HEK293 (cell line): ENCODE data around the gene GAK.

ENCODE experiments used
- CTCF ChIA-PET: fragments of 350-600 bp; formaldehyde crosslinking; extraction: SDS; loops from one replicate; lab custom pipeline; 2021; ENCODE audit warnings: antibody characterized with exemption; lab: Yijun Ruan, JAX
- POLR2A ChIA-PET: fragments of 300-600 bp; formaldehyde crosslinking; extraction: SDS; loops from one replicate; lab custom pipeline; 2020; ENCODE audit warnings: antibody characterized with exemption, inconsistent platforms; lab: Yijun Ruan, JAX
- H3K27ac ChIP-seq: fragments of 200-500 bp; sonication (Bioruptor generic); 2 replicates; pipeline ENCODE4 v1.5.1; 2014; ENCODE audit warnings: low read depth, low read length, control low read depth, inconsistent platforms; ENCODE audit errors: extremely low read depth
- H3K36me3 ChIP-seq, 2 experiments: fragments of 200-500 bp in 1 of 2; sonication (Bioruptor generic) in 1 of 2; 1 replicate in 1 of 2; 2 replicates in 1 of 2; pipeline ENCODE4 v1.5.1; 2014 to 2017; ENCODE audit warnings: inconsistent platforms in 2 of 2, low read length in 2 of 2; ENCODE audit not compliant: control insufficient read depth in 2 of 2, insufficient read depth in 1 of 2
- H3K4me1 ChIP-seq: fragments of 200-500 bp; sonication (Bioruptor generic); 2 replicates; pipeline ENCODE4 v1.5.1; 2014; ENCODE audit warnings: mild to moderate bottlenecking, low read length, inconsistent platforms; ENCODE audit not compliant: control insufficient read depth, insufficient read depth
- H3K4me3 ChIP-seq: 2 replicates; pipeline ENCODE4 v1.5.1; 2011; ENCODE audit warnings: low read depth, mild to moderate bottlenecking, control low read depth, low read length, moderate library complexity
- H3K9me3 ChIP-seq: fragments of 200-500 bp; sonication (Bioruptor generic); 2 replicates; pipeline ENCODE4 v1.5.1; 2014; ENCODE audit warnings: low read depth, low read length, inconsistent platforms; ENCODE audit not compliant: control insufficient read depth, insufficient read depth
- BCL11B ChIP-seq: fragments of 450-650 bp; formaldehyde crosslinking; IDR thresholded peaks from 2 replicates; pipeline ENCODE4 v1.5.1; 2016; ENCODE audit warnings: low read depth, missing biosample characterization, missing genetic modification characterization
- GLIS2 ChIP-seq: fragments of 450-650 bp; formaldehyde crosslinking; IDR thresholded peaks from 2 replicates; pipeline ENCODE4 v1.5.1; 2016; ENCODE audit warnings: missing biosample characterization, missing genetic modification characterization
- HOXA7 ChIP-seq: sonication (generic); formaldehyde crosslinking; IDR thresholded peaks from 2 replicates; pipeline ENCODE4 v1.8.1; 2022; ENCODE audit warnings: missing genetic modification reagents, borderline replicate concordance
- OSR2 ChIP-seq: fragments of 450-650 bp; formaldehyde crosslinking; IDR thresholded peaks from 2 replicates; pipeline ENCODE4 v1.5.1; 2016; ENCODE audit warnings: missing biosample characterization, missing genetic modification characterization
- YY1 ChIP-seq: fragments of 450-650 bp; formaldehyde crosslinking; IDR thresholded peaks from 2 replicates; pipeline ENCODE4 v1.5.1; 2018; ENCODE audit warnings: missing biosample characterization, missing genetic modification characterization
- ZBTB49 ChIP-seq: fragments of 450-650 bp; formaldehyde crosslinking; IDR thresholded peaks from 2 replicates; pipeline ENCODE4 v1.5.1; 2016; ENCODE audit warnings: missing biosample characterization, missing genetic modification characterization, low read depth
- ZNF148 ChIP-seq: fragments of 450-650 bp; formaldehyde crosslinking; IDR thresholded peaks from 2 replicates; pipeline ENCODE4 v1.5.0; 2017; ENCODE audit warnings: missing biosample characterization, missing genetic modification characterization, borderline replicate concordance
- ZNF157 ChIP-seq: fragments of 450-650 bp; formaldehyde crosslinking; IDR thresholded peaks from 2 replicates; pipeline ENCODE4 v1.5.1; 2016; ENCODE audit warnings: missing biosample characterization, missing genetic modification characterization
- ZNF221 ChIP-seq: fragments of 450-650 bp; formaldehyde crosslinking; IDR thresholded peaks from 2 replicates; pipeline ENCODE4 v1.5.1; 2017; ENCODE audit warnings: missing biosample characterization, missing genetic modification characterization, borderline replicate concordance
- ZNF23 ChIP-seq: fragments of 450-650 bp; formaldehyde crosslinking; IDR thresholded peaks from 2 replicates; pipeline ENCODE4 v1.5.1; 2016; ENCODE audit warnings: missing biosample characterization, missing genetic modification characterization, borderline replicate concordance
- ZNF248 ChIP-seq: fragments of 450-650 bp; formaldehyde crosslinking; IDR thresholded peaks from 2 replicates; pipeline ENCODE4 v1.5.1; 2017; ENCODE audit warnings: missing biosample characterization, missing genetic modification characterization
- ZNF302 ChIP-seq: fragments of 450-650 bp; formaldehyde crosslinking; IDR thresholded peaks from 2 replicates; pipeline ENCODE4 v1.5.1; 2016; ENCODE audit warnings: missing biosample characterization, missing genetic modification characterization, low read depth
- ZNF473 ChIP-seq: fragments of 450-650 bp; formaldehyde crosslinking; IDR thresholded peaks from 2 replicates; pipeline ENCODE4 v1.5.1; 2017; ENCODE audit warnings: missing biosample characterization, missing genetic modification characterization
- ZNF521 ChIP-seq: fragments of 450-650 bp; formaldehyde crosslinking; IDR thresholded peaks from 2 replicates; pipeline ENCODE4 v1.5.1; 2017; ENCODE audit warnings: missing biosample characterization, mild to moderate bottlenecking, missing genetic modification characterization
- ZNF558 ChIP-seq: fragments of 450-650 bp; formaldehyde crosslinking; IDR thresholded peaks from 2 replicates; pipeline ENCODE4 v1.5.1; 2016; ENCODE audit warnings: missing biosample characterization, missing genetic modification characterization
- ZNF629 ChIP-seq: fragments of 450-650 bp; formaldehyde crosslinking; IDR thresholded peaks from 2 replicates; pipeline ENCODE4 v1.5.1; 2017; ENCODE audit warnings: missing biosample characterization, missing genetic modification characterization
- ZNF639 ChIP-seq: fragments of 450-650 bp; formaldehyde crosslinking; IDR thresholded peaks from 2 replicates; pipeline ENCODE4 v1.5.1; 2016; ENCODE audit warnings: missing biosample characterization, missing genetic modification characterization
- ZNF664 ChIP-seq: fragments of 450-650 bp; formaldehyde crosslinking; IDR thresholded peaks from 2 replicates; pipeline ENCODE4 v1.5.1; 2016; ENCODE audit warnings: missing biosample characterization, missing genetic modification characterization
- ZNF747 ChIP-seq: fragments of 450-650 bp; formaldehyde crosslinking; IDR thresholded peaks from 2 replicates; pipeline ENCODE4 v1.5.1; 2016; ENCODE audit warnings: missing biosample characterization, missing genetic modification characterization
- ZSCAN4 ChIP-seq: fragments of 450-650 bp; formaldehyde crosslinking; IDR thresholded peaks from 2 replicates; pipeline ENCODE4 v1.5.1; 2017; ENCODE audit warnings: missing biosample characterization, missing genetic modification characterization

Gene GAK

GRCh38 chr4:910366-911091 lies 21.6 kb downstream of the GAK start:
- TF ChIP-seq ZNF747 (no peak), OSR2 (no peak), ZNF157 (tag by site-specific recombination) (no peak), ZNF248 (tag by site-specific recombination) (no peak)
- TF ChIP-seq, all 188 proteins: peak for 0
- POLR2A ChIA-PET: no interaction called here
- Histone ChIP-seq H3K4me1 (no peaks in the 10 kb centered on the region), H3K9me3 (no peaks in the 10 kb centered on the region), H3K36me3 (peaks cover 0 to 45% of the 10 kb centered on the region in 2 experiments; a peak in 2 of 3 replicates), H3K27ac (no peak overlapping the region), H3K4me3 (no peak overlapping the region)
- CTCF ChIA-PET: no interaction called here

- Histone ChIP-seq H3K4me1 (no peaks in the 10 kb centered on the region), H3K36me3 (peaks cover 0 to 46% of the 10 kb centered on the region in 2 experiments; a peak in 2 of 3 replicates), H3K4me3 (no peak overlapping the region), H3K9me3 (no peaks in the 10 kb centered on the region), H3K27ac (no peak overlapping the region)
- no peak for TF ChIP-seq ZNF473 (tag by site-specific recombination)
- no peak for TF ChIP-seq ZNF521
- CTCF ChIA-PET: no interaction called here
- POLR2A ChIA-PET: no interaction called here
Observed at GRCh38 chr4:909821-910220, 22.3 kb downstream of the GAK start.

DNA sequence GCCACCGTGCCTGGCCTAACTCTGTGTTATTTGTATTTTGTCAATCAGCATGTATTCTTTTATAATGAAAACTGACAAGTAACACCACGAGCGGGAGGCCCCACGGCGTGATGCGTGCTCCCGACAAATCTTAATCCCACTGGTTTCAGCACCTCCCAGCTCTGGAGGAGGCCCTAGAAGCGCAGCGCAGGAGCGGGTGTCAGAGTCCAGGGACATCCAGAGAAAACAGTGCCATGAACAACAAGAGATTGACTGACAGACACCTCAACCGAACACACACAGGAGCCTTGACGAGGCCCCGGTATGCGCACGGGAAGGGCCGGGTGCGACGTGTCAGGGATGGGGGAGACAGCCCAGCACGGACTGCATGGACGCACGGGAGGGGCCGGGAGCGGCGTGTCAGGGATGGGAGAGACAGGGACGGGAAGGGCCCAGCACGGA lies 23.0 kb downstream of the GAK start:
- no peak overlapping the region for H3K4me3 ChIP-seq
- ChIA-PET CTCF (no interaction called here), POLR2A (no interaction called here)
- peaks cover 0 to 49% of the 10 kb centered on the region in 2 experiments; a peak in 2 of 3 replicates for H3K36me3 ChIP-seq
- H3K4me1 ChIP-seq: no peaks in the 10 kb centered on the region
- H3K9me3 ChIP-seq: no peaks in the 10 kb centered on the region
- TF ChIP-seq ZNF629 (tag by site-specific recombination): no peak
- TF ChIP-seq ZNF148 (tag by site-specific recombination): no peak
- no peak for TF ChIP-seq BCL11B (tag by site-specific recombination)
- no peak for TF ChIP-seq ZNF221
- TF ChIP-seq GLIS2 (tag by site-specific recombination): no peak
- TF ChIP-seq ZNF747: no peak
- no peak for TF ChIP-seq ZNF558 (tag by site-specific recombination)
- no peak for TF ChIP-seq ZNF639 (tag by site-specific recombination)
- TF ChIP-seq ZNF23 (tag by site-specific recombination): no peak
- TF ChIP-seq ZNF664: no peak
- no peak for TF ChIP-seq ZNF302 (tag by site-specific recombination)
- no peak for TF ChIP-seq HOXA7 (CRISPR knock-in tag)
- no peak for TF ChIP-seq YY1 (tag by site-specific recombination)
- no peak for TF ChIP-seq ZBTB49 (tag by site-specific recombination)
- no peak for TF ChIP-seq ZSCAN4 (tag by site-specific recombination)
- H3K27ac ChIP-seq: no peak overlapping the region
